ENCODE results near the gene AIP.
A peak's percentile ranks its signal among the peaks of the same experiment; 100 is the strongest.
"Not testable (repeated sequence)": the region's sequence is repeated elsewhere in the genome, so short reads cannot be mapped to it uniquely, and the experiment has no call there.

Gene AIP

GRCh38 chr11:67468759-67469507, 13.9 kb upstream of the AIP start, which contains the start of gene TMEM134:
Gene TMEM134, minus strand, starts transcription at chr11:67469251. Its CDS starts 59 bp downstream, at chr11:67469192.
- DNase-seq (ENCODE audit: low spot score): peak; percentile 97

GRCh38 chr11:67469508-67469811, 13.4 kb upstream of the AIP start:
- no peak for DNase-seq (ENCODE audit: low spot score)

- no peak for DNase-seq (ENCODE audit: low spot score)
These were observed 12.4 kb upstream of the AIP start for GRCh38 chr11:67470337-67471002.

- no peak for DNase-seq (ENCODE audit: low spot score)
These were observed 9.9 kb upstream of the AIP start for GRCh38 chr11:67472882-67473281.

GRCh38 chr11:67476692-67477091, 6.1 kb upstream of the AIP start:
- DNase-seq (ENCODE audit: low spot score): not testable (repeated sequence)

- not testable (repeated sequence) for DNase-seq (ENCODE audit: low spot score)
These were observed 5.3 kb upstream of the AIP start for GRCh38 chr11:67477344-67478050.

- no peak for DNase-seq (ENCODE audit: low spot score)
These were observed 475 bp upstream of the AIP start for GRCh38 chr11:67482275-67482826.

GRCh38 chr11:67483831-67484665, 1.2 kb downstream of the AIP start:
- no peak for DNase-seq (ENCODE audit: low spot score)

- DNase-seq (ENCODE audit: low spot score): no peak
These were observed 2.1 kb downstream of the AIP start for GRCh38 chr11:67484847-67485311.

GRCh38 chr11:67485873-67486361, 3.1 kb downstream of the AIP start:
- DNase-seq (ENCODE audit: low spot score): not testable (repeated sequence)

GRCh38 chr11:67486481-67487195, 3.8 kb downstream of the AIP start:
- DNase-seq (ENCODE audit: low spot score): no peak

GRCh38 chr11:67489203-67489884, 6.5 kb downstream of the AIP start:
- peak; percentile 62 for DNase-seq (ENCODE audit: low spot score)

GRCh38 chr11:67489885-67490726, 7.3 kb downstream of the AIP start:
- peak; percentile 54 for DNase-seq (ENCODE audit: low spot score)

- no peak for DNase-seq (ENCODE audit: low spot score)
These were observed 7.9 kb downstream of the AIP start for GRCh38 chr11:67490727-67491065.

GRCh38 chr11:67491276-67492068, 8.6 kb downstream of the AIP start:
- no peak for DNase-seq (ENCODE audit: low spot score)

- no peak for DNase-seq (ENCODE audit: low spot score)
These were observed 9.4 kb downstream of the AIP start for GRCh38 chr11:67492069-67492727.

GRCh38 chr11:67492801-67493547, 10.1 kb downstream of the AIP start:
- DNase-seq (ENCODE audit: low spot score): no peak

Data from left forelimb (tissue), 1 donor.